NCI-H345 treated with DMSO at 0.1 percent for 48 hours (cell line): ENCODE results near the gene IL1F10.

ENCODE experiments used
- DNase-seq: peaks from one replicate; lab custom pipeline; 2025; ENCODE audit not compliant: unreplicated experiment; lab: John Stamatoyannopoulos, UW

The IL1F10 gene

GRCh38 chr2:113058998-113059960 lies 8.5 kb upstream of the IL1F10 start, which contains the start of gene IL36RN:
IL36RN (plus strand) TSS chr2:113059198; CDS start chr2:113059439, 241 bp downstream.
- no peak for DNase-seq

- DNase-seq = no peak
These were observed 7.4 kb upstream of the IL1F10 start for GRCh38 chr2:113060396-113060795.

GRCh38 chr2:113060796-113061195 lies 7.0 kb upstream of the IL1F10 start:
- DNase-seq = no peak

GRCh38 chr2:113061241-113061640 lies 6.5 kb upstream of the IL1F10 start:
- DNase-seq = no peak

- DNase-seq = no peak
These were observed 5.6 kb upstream of the IL1F10 start for GRCh38 chr2:113061896-113062770.

GRCh38 chr2:113064281-113064680 lies 3.5 kb upstream of the IL1F10 start:
- no peak for DNase-seq

GRCh38 chr2:113064898-113065297 lies 2.9 kb upstream of the IL1F10 start:
- DNase-seq = no peak

GRCh38 chr2:113068249-113068648 lies 479 bp downstream of the IL1F10 start:
- no peak for DNase-seq

- DNase-seq = no peak
These were observed 1.1 kb downstream of the IL1F10 start for GRCh38 chr2:113068706-113069485.

GRCh38 chr2:113069676-113070605 lies 2.2 kb downstream of the IL1F10 start:
- DNase-seq = no peak

- no peak for DNase-seq
These were observed 2.8 kb downstream of the IL1F10 start for GRCh38 chr2:113070606-113070975.

GRCh38 chr2:113072584-113072983 lies 4.8 kb downstream of the IL1F10 start:
- no peak for DNase-seq

- DNase-seq = no peak
These were observed 5.6 kb downstream of the IL1F10 start for GRCh38 chr2:113073325-113073834.

GRCh38 chr2:113075030-113075429 lies 7.3 kb downstream of the IL1F10 start:
- no peak for DNase-seq

GRCh38 chr2:113075600-113075999 lies 7.8 kb downstream of the IL1F10 start:
- DNase-seq = no peak

GRCh38 chr2:113076954-113077669 lies 9.3 kb downstream of the IL1F10 start:
- no peak for DNase-seq

GRCh38 chr2:113077921-113078320 lies 10.2 kb downstream of the IL1F10 start:
- no peak for DNase-seq

- no peak for DNase-seq
These were observed 10.6 kb downstream of the IL1F10 start for GRCh38 chr2:113078350-113078839.

GRCh38 chr2:113079131-113079530 lies 11.4 kb downstream of the IL1F10 start:
- no peak for DNase-seq
